NCI-H1417 (cell line): ENCODE results near the gene FKBP5.
"Not testable (repeated sequence)": the region's sequence is repeated elsewhere in the genome, so short reads cannot be mapped to it uniquely, and the experiment has no call there.

ENCODE experiments used
- DNase-seq, 3 experiments: peaks; one replicate each; lab custom pipeline; 2025; lab: John Stamatoyannopoulos, UW

The FKBP5 gene

GRCh38 chr6:35611240-35611639 is 77.5 kb downstream of the FKBP5 start:
- DNase-seq = no peak

DNA sequence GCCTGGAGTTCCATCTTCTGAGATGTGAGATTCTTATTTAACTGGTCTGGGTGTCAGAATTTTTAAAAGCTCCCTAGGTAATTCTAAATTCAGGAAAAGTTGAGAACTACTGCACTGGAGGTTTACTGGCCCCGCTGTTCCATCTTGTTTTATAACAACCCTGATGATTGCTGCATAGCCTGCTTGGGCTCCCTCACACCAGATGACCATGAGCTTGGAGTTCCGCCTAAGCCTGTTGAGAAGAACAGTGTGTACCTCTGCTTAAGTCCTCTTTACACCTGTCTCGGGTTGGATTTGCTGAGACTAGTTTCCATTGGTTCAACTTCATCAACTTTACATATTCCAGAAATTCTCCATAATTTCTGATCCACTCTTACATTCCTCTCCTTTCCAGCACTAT is 77.9 kb downstream of the FKBP5 start:
- no peak for DNase-seq

DNA sequence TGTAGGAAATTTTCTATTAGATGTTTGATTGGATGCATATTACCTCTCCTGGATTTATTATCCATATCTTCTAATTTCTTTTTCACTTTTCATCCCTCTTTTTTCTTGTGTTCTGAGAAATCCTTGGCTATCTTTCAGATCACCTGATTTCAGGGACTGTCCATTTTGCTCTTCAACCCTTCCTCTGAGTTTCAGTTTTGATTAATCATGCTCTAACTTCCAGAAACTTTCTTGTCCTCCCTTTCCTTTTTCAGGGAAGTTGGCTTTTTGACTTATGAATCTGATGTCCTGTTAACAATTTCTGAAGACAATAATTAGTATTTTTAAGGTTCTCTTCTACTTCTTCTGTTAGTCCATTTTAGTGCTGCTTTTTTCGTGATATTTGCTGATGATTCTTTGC is 79.1 kb downstream of the FKBP5 start:
- no peak for DNase-seq

DNA sequence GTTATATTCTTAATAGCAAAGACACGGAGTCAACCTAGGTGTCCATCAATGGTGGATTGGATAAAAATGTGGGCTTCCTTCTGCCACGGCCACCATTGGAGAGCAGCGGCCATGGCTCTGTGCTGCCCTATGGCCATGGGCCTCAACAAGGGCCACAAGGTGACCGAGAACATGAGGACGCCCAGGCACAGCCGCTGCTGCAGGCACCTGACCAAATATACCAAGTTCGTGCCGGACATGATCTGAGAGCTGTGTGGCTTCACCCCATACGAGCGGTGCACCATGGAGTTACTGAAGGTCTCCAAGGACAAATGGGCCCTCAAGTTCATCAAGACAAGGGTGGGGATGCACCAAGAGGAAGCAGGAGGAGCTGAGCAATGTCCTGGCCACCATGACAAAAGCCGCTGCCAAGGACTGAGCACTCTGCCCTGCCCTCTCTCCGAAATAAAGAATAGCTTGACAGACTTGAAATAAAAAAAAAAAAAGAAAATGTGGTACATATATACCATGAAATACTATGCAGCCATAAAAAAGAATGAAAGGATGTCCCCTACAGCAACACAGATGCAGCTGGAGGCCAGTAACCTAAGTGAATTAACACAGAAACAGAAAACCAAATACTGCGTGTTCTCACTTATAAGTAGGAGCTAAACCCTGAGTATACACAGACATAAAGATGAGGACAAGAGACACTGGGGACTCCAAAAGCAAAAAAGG is 81.0 kb downstream of the FKBP5 start:
- DNase-seq = no peak

DNA sequence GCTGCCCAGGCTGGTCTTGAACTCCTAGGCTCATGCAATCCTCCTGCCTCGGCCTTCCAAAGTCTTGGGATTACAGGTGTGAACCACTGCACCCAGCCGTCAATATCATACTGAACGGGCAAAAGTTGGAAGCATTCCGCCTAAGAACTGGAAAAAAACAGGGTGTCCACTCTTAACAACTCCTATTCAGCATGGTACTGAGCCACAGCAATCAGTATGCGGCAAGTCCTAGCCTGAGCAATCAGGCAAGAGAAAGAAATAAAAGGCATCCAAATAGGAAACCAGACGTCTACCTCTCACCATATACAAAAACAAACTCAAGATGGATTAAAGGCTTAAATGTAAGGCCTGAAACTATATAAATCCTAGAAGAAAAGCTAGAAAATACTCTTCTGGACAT is 83.1 kb downstream of the FKBP5 start:
- no peak for DNase-seq

DNA sequence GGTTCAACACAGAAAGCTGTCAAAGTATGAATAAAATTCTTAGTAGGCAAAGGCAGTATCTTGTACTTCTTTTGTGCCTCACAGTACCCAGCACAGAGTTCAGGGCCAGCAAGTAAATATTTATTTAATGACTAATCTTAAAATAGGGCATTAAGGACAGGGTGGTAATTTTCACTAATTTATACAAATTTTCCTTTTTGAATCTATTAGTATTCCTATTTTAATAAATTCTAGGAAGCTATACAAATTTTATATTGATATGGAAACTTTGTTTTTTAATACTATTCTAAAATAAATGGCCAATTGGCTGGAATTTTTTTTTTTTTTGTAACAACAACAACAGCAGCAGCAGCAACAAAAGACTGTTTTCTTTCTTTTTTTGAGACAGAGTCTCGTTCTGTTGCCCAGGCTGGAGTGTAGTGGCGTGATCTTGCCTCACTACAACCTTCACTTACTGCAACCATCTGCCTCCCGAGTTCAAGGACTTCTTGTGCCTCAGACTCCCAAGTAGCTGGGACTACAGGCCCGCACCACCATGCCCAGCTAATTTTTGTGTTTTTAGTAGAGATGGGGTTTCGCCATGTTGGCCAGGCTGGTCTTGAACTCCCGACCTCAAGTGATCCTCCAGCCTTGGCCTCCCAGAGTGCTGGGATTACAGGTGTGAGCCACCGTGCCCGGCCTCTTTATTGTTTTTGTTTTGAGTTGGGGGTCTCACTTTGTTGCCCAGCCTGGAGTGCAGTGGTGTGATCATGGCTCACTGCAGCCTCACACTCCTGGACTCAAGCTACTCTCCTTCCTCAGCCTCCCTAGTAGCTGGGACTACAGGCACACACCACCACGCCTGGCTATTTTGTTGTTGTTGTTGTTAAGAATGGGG is 85.2 kb downstream of the FKBP5 start:
- DNase-seq = no peak

- DNase-seq = peak in 1 of 3 experiments; percentile 70
Measured at GRCh38 chr6:35602133-35602946, 86.4 kb downstream of the FKBP5 start.

DNA sequence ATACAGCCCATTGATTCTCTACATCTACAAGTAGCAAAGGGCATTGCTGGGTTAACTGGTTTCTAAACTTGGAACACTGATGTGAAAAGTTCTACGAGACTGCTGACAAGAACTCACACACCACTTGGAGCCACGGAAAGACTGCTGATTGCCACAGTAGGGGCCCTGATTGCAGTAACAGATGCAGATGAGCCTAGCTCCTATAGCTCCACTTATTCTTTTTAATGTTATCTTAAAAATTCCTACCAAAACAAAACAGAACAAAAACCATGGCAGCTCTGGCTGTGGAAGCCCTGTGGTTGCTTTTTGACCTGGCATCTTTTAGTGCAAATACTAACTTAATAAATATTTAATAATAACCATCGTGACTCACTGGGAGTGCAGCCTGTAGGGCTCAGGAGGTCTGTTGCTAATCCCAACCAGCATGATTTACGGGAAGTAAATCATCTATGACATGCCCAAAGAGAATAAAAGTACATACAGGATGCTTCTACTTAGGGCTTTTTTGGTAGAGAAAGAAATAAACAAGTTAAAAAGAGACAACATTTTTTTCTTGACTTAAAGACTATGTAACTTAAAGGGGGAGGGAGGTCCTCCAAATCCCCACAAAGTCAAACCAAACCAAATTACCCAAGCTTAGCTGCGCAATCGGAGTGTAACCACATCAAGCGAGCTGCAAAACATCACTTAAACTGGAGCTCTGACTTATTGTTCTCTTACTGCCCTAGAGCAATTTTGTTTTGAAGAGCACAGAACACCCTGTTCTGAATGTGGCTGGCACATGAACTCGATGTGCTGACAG is 87.2 kb downstream of the FKBP5 start:
- peak in 2 of 3 experiments; percentile 59 to 78 for DNase-seq

- peak in 1 of 3 experiments; percentile 42 for DNase-seq
Measured at GRCh38 chr6:35600659-35601125, 88.0 kb downstream of the FKBP5 start.

DNA sequence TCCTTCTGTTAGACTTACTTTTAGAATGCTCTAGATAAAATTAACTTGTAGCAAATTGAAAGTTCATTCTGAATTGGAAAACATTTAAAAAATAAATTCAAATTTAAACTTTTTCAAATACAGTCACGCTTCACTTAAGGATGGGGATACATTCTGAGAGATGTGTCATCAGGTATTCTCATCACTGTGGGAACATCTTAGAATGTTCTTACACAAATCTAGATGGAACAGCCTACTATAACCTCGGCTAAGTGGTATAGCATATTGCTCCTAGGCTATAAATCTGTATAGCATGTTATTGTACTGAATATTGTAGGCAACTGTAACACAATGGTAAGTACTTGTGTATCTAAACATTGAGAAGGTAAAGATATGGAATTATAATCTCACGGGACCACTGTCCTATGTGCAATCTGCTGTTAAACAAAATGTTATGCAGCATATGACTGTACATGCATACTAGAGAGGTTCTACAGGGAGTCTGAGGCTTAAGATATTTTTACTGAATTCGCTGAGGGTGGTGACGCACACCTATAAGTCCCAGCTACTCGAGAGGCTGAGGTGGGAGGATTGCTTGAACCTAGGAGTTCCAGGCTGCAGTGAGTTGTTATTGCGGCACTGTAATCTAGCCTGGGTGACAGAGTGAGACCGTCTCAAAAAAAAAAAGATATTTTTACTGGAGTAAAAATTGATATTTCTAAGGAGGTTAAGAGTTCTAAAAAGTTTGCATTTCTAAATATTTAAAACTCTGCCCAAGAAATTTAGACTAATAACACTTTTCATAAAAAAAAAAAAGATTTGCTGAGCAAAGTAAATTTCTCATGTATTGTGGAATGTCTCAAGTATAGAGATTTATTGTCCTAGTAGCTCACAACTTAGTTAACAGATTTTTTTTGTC is 88.7 kb downstream of the FKBP5 start:
- no peak for DNase-seq

DNA sequence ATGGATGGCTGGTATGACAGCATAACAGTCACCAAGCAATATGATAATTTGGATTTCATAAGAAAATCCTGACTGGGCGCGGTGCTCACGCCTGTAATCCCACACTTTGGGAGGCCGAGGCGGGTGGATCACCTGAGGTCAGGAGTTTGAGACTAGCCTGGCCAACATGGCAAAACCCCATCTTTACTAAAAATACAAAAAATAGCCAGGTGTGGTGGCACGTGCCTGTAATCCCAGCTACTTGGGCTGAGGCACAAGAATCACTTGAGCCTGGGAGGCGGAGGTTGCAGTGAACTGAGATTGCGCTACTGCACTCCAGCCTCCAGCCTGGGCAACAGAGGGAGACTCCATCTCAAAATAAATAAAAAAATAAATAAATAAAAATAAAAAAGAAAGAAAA is 90.1 kb downstream of the FKBP5 start:
- DNase-seq = not testable (repeated sequence)

DNA sequence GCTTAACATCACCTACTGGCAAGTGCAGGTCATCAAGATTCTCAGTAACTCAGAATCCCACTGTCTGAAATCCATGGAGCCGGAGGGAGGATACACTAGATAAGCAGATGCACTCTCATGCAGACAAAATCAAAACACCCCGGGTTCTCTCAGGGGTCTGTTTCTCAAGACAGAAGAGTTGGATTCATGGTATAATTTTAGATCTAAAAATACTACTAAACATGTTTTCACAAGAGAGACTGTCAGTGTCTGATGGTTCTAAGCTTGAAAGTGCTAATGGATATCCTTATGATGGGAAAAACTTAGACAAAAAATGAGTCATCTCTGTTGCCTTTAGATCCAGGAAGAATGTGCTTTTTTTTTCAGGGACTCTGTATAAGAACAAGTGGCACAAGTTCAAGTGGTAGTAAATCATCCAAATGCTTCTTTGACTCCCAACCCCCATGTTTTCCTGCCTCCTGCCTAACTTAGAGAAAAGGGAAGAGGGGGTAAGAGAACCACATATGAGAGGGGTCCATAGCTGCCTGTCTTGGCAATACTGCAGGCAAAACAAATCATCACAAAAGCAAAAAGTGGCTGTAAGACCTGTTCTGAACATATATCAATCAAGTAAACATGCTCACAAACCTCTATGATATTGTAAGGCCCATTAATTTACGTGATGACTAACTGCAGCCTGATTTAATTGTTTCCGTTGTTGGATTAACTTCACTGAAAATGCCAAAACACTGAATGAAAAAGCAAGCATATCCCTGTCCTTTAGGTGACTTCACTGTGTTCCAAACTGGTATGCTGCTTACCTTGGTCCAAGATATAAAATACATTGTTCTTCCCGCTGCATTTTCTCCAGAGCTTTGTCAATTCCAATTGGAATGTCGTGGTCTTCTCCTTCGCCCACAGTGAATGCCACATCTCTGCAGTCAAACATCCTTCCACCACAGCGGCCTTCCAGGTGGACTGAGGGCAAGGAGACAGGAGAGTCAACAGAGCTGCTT is 92.0 kb downstream of the FKBP5 start:
- peak in 1 of 3 experiments; percentile 30 for DNase-seq

DNA sequence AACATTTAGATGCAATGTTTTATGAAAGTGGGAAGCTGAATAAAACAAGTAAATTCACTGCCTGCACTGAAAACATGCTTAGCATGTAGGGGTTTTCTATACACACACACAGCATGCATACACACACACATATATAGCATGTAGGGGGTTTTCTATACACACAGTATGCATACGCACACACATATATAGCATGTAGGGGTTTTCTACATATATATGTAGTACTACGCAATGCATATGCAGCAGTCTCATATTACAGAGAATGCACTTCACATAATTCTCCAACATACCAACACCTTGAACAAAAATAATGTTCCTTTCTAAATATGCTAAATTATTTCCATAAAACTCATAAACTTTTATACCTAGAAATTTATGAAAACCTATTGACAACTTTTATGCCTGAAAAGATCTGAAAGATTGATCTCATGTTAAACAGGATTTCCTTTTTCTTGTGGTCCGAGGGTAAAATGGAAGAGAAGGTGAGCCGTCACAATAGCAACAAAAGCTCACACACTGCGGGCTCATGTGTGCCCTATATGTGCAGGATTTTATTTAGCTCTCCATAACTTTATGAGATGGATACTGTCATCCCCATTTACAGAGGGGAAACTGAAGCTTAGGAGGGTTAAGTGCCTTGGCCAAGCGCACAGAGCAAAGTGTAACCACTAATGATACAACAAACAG is 94.1 kb downstream of the FKBP5 start:
- no peak for DNase-seq

GRCh38 chr6:35592178-35592577 is 96.5 kb downstream of the FKBP5 start:
- no peak for DNase-seq

DNA sequence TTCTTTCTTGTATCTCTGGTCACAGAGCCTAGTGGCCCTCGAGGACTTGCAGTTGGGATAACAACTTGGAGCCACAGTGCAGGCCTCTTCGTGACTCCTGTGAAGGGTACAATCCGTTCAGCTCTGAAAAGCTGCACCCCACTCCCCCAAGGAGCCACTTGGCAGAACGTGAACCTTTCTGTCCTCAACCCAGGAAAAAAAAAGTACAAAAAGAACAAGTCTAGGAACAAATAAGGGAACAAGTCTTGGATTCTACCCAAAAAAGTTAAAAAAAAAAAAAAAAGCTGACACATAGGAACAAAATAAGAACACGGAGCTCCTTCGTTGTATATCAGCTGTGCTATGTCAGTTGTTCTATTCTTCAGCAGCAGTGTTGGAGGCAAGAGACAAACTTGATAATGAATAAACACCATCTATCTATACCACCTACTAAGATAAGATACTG is 98.1 kb downstream of the FKBP5 start:
- DNase-seq = no peak

- DNase-seq = no peak
Measured at GRCh38 chr6:35589904-35590303, 98.8 kb downstream of the FKBP5 start.

DNA sequence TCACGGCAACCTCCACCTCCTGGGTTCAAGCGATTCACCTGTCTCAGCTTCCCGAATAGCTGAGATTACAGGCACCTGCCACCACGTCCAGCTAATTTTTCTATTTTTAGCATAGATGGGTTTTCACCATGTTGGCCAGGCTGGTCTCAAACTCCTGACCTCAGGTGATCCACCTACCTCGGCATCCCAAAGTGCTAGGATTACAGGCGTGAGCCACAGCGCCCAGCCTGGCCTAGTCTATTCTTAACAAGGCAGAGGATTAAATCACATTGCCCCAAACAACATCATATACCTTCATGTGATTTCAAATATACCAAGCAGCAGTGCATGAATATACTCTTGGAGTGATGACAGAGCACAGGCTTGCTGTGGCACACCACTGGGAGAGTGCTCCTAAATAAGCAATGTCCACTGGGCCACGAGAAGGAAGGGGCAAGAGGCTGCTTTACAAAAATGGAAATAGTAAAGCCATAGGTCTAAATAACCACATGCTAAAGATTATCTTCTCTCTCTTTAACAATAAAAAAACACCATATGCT is 99.4 kb downstream of the FKBP5 start:
- no peak for DNase-seq

GRCh38 chr6:35587167-35587566 is 101.5 kb downstream of the FKBP5 start:
- no peak for DNase-seq
